HepG2 (cell line): ENCODE measurements around the gene L3MBTL1. TPM values are rescaled to one million over a fixed set of nuclear protein-coding genes. Genes with fewer than 3 reads are reported as not detected.

Experiments
- ATAC-seq: fragments of 200-7000 bp; cut with Tn5 transposase; 3 replicates; pipeline ENCODE4 v1.9.1; 2020; ENCODE audit warnings: mild to moderate bottlenecking, moderate library complexity
- BruUV-seq: library from RNA; stranded (reverse); fragments of 400-500 nt; replicated peaks from 2 replicates; lab custom pipeline; 2021; lab: Mats Ljungman, UMichigan
- CTCF ChIA-PET: fragments of 300-600 bp; formaldehyde crosslinking; extraction: SDS; loops from one replicate; lab custom pipeline; 2021; ENCODE audit warnings: low total read pairs, inconsistent platforms, low intra/inter-chr PET ratio; lab: Yijun Ruan, JAX
- POLR2A ChIA-PET: fragments of 350-600 bp; sonication (Branson Sonifier 250); formaldehyde crosslinking; loops from one replicate; lab custom pipeline; 2020; ENCODE audit warnings: antibody characterized with exemption, inconsistent platforms; lab: Yijun Ruan, JAX
- DNase-seq: peaks from one replicate; pipeline ENCODE4 v3.0.0-alpha.2; 2015; ENCODE audit warnings: low spot score
- FAIRE-seq: peaks from 3 replicates; lab custom pipeline; 2011; peaks lifted over from hg19 to GRCh38; lab: Jason Lieb, UNC
- H2AFZ ChIP-seq: one replicate; pipeline ENCODE4 v1.6.1; 2011; ENCODE audit warnings: low read length, inconsistent platforms
- H3K27ac ChIP-seq: fragments of 300-600 bp; 3 replicates; pipeline ENCODE4 v1.8.0; 2011; ENCODE audit warnings: mixed run types, mild to moderate bottlenecking, mixed read lengths, low read length, inconsistent platforms; ENCODE audit not compliant: insufficient read depth; ENCODE audit errors: extremely low read length
- H3K27me3 ChIP-seq, 2 experiments: fragments of 200-600 bp in 1 of 2; 2 replicates in 1 of 2; 3 replicates in 1 of 2; pipeline versions ENCODE4 v1.6.0 to v1.8.0; 2011; ENCODE audit warnings: low read length in 2 of 2, mild to moderate bottlenecking in 2 of 2, moderate library complexity in 2 of 2, inconsistent platforms in 1 of 2; ENCODE audit not compliant: insufficient read depth in 2 of 2, control insufficient read depth in 1 of 2
- H3K36me3 ChIP-seq, 2 experiments: fragments of 200-600 bp in 1 of 2; replicated peaks in 1 of 2; 2 replicates in 1 of 2; 3 replicates in 1 of 2; pipeline versions ENCODE4 v1.5.1 to v1.8.0; 2011; ENCODE audit warnings: low read length in 2 of 2, inconsistent platforms in 1 of 2; ENCODE audit not compliant: insufficient read depth in 2 of 2, control insufficient read depth in 1 of 2
- H3K4me1 ChIP-seq: 2 replicates; pipeline ENCODE4 v1.5.1; 2012; ENCODE audit warnings: low read length, inconsistent platforms; ENCODE audit not compliant: insufficient read depth
- H3K4me2 ChIP-seq: 2 replicates; pipeline ENCODE4 v1.6.0; 2011; ENCODE audit warnings: low read depth, low read length, inconsistent platforms
- H3K4me3 ChIP-seq, 3 experiments: fragments of 200-600 bp in 1 of 3; sonication (generic), shearing (Covaris generic) in 1 of 3; replicated peaks in 1 of 3; 2 replicates each; pipeline ENCODE4 v1.5.1; 2011 to 2016; ENCODE audit warnings: low read length in 3 of 3, inconsistent platforms in 2 of 3, low read depth in 2 of 3, mild to moderate bottlenecking in 2 of 3, control low read depth in 1 of 3, mixed read lengths in 1 of 3; ENCODE audit not compliant: insufficient read depth in 1 of 3
- H3K79me2 ChIP-seq: one replicate; pipeline ENCODE4 v1.6.1; 2011; ENCODE audit warnings: low read length, inconsistent platforms; ENCODE audit not compliant: insufficient read depth
- H3K9ac ChIP-seq: 2 replicates; pipeline ENCODE4 v1.6.0; 2011; ENCODE audit warnings: mild to moderate bottlenecking, low read depth, low read length, inconsistent platforms; ENCODE audit not compliant: insufficient read depth
- H3K9me3 ChIP-seq: 2 replicates; pipeline ENCODE4 v1.5.1; 2012; ENCODE audit warnings: mild to moderate bottlenecking, low read length
- H4K20me1 ChIP-seq: 2 replicates; pipeline ENCODE4 v1.6.0; 2011; ENCODE audit warnings: inconsistent platforms, mild to moderate bottlenecking, low read length, moderate library complexity; ENCODE audit not compliant: insufficient read depth
- ARNT ChIP-seq: fragments of 450-650 bp; IDR thresholded peaks from 2 replicates; pipeline ENCODE4 v1.6.1; 2017
- BCL3 ChIP-seq: sonication (generic); formaldehyde crosslinking; IDR thresholded peaks from 2 replicates; pipeline ENCODE4 v1.5.1; 2020; ENCODE audit warnings: mild to moderate bottlenecking, missing genetic modification reagents, moderate library complexity
- HHEX ChIP-seq: IDR thresholded peaks from 2 replicates; pipeline ENCODE4 v1.6.1; 2016; ENCODE audit warnings: control low read depth
- KIAA2018 ChIP-seq: sonication (generic); formaldehyde crosslinking; IDR thresholded peaks from 2 replicates; pipeline ENCODE4 v1.5.0; 2020; ENCODE audit warnings: mild to moderate bottlenecking, missing genetic modification reagents, borderline replicate concordance
- MEIS1 ChIP-seq: sonication (generic); formaldehyde crosslinking; IDR thresholded peaks from 2 replicates; pipeline ENCODE4 v1.9.0; 2021; ENCODE audit warnings: mild to moderate bottlenecking, missing genetic modification reagents, moderate library complexity, borderline replicate concordance
- MIER3 ChIP-seq: IDR thresholded peaks from 2 replicates; pipeline ENCODE4 v1.6.1; 2016; ENCODE audit warnings: missing compliant biosample characterization, borderline replicate concordance
- MTF1 ChIP-seq: sonication (generic); formaldehyde crosslinking; IDR thresholded peaks from 2 replicates; pipeline ENCODE4 v1.5.0; 2020; ENCODE audit warnings: missing genetic modification reagents
- NR2F1 ChIP-seq, 2 experiments: fragments of 450-650 bp in 1 of 2; formaldehyde crosslinking in 1 of 2; IDR thresholded peaks; 2 replicates each; pipeline versions ENCODE4 v1.5.0 to v1.6.1; 2016 to 2020; ENCODE audit warnings: mild to moderate bottlenecking in 1 of 2, missing compliant biosample characterization in 1 of 2, missing genetic modification reagents in 1 of 2, moderate library complexity in 1 of 2
- POLR2AphosphoS5 ChIP-seq: IDR thresholded peaks from 2 replicates; pipeline ENCODE4 v1.6.1; 2012; ENCODE audit warnings: low read depth, low read length
- PPARG ChIP-seq: conservative IDR thresholded peaks from 2 replicates; pipeline ENCODE4 v1.6.1; 2016; ENCODE audit warnings: missing biosample characterization, missing genetic modification reagents
- RBM22 ChIP-seq: fragments of 200-400 bp; formaldehyde crosslinking; optimal IDR thresholded peaks from 2 replicates; pipeline ENCODE3; 2017; ENCODE audit warnings: mild to moderate bottlenecking, low read length, moderate library complexity
- ZBTB3 ChIP-seq: sonication (generic); formaldehyde crosslinking; IDR thresholded peaks from 2 replicates; pipeline ENCODE4 v1.4.0; 2020; ENCODE audit warnings: low read depth, mild to moderate bottlenecking, moderate library complexity, missing genetic modification reagents, borderline replicate concordance
- ZFY ChIP-seq: sonication (generic); formaldehyde crosslinking; IDR thresholded peaks from 2 replicates; pipeline ENCODE4 v1.4.0; 2020; ENCODE audit warnings: missing genetic modification reagents
- ZNF263 ChIP-seq: sonication (generic); formaldehyde crosslinking; IDR thresholded peaks from 2 replicates; pipeline ENCODE4 v1.4.0; 2020; ENCODE audit warnings: missing genetic modification reagents
- ZNF552 ChIP-seq: sonication (generic); formaldehyde crosslinking; IDR thresholded peaks from 2 replicates; pipeline ENCODE4 v1.9.0; 2022; ENCODE audit warnings: missing genetic modification reagents, mild to moderate bottlenecking, borderline replicate concordance
- WGBS: methylation state at CpG from one replicate; pipeline ENCODE4 v1.1.6; 2017; ENCODE audit warnings: low lambda C conversion rate; 5-methylcytosine and 5-hydroxymethylcytosine counted together
- in situ Hi-C: cut with HindIII; loops from 2 replicates; pipeline ENCODE4 v1.10.0; 2017; ENCODE audit warnings: low pct_unique_long_range_greater_than_20kb; ENCODE audit not compliant: extremely low pct_ligation_motif_present
- intact Hi-C: fragments of 100-400 bp; cut with micrococcal nuclease; formaldehyde crosslinking; loops from one replicate; pipeline ENCODE4 v1.10.0; 2022; ENCODE audit not compliant: unreplicated experiment
- polyA plus RNA-seq, 8 experiments: library from polyadenylated mRNA; depleted of rRNA in 3 of 8; stranded (reverse) in 7 of 8; unstranded in 1 of 8; fragments of >200 nt; fragmentation: Illumina TruSeq in 4 of 8; extraction: Trizol in 4 of 8; gene quantifications; 2 replicates each; pipeline versions ENCODE4 v1.2.1 to v1.2.3, GENCODE V29; 2011 to 2016; ENCODE audit warnings: low read depth in 4 of 8, missing spikeins in 1 of 8, mixed read lengths in 1 of 8; ENCODE audit not compliant: insufficient read depth in 1 of 8
- total RNA-seq, 5 experiments: library from RNA; depleted of rRNA; stranded (reverse); fragments of >200 nt; fragmentation: Illumina TruSeq; extraction: Trizol; gene quantifications; 2 replicates each; pipeline ENCODE4 v1.2.3, GENCODE V29; 2016; ENCODE audit warnings: low read depth in 1 of 5

Gene L3MBTL1
- total and polyA plus RNA-seq, 2 of the 13 experiments (the other 11 are each of a cell fraction or from before 2014, with no cell fraction given) = 9.0 to 17.8 TPM

GRCh38 chr20:43467589-43467988 is 39.9 kb upstream of the L3MBTL1 start:
- no peak for DNase-seq
- H3K9me3 ChIP-seq = no peaks in the 10 kb centered on the region
- H3K9ac ChIP-seq = no peak overlapping the region
- intact Hi-C loops (no loop called here), in situ Hi-C loops (no loop called here)
- no peak overlapping the region for H3K27ac ChIP-seq
- ATAC-seq = peak; percentile 0; the same call in 2 of the 3 replicates
- 98% methylated on average over 1 of the region's 1 CpG for WGBS
- H3K27me3 ChIP-seq = no peaks in the 10 kb centered on the region
- POLR2A ChIA-PET = interaction anchor here (2.5 kb wide), 1 partner anchor 11 kb away, joined by 40 read pairs; the partner anchor contains the start of gene SRSF6
- no peak overlapping the region for H2AFZ ChIP-seq
- no peak overlapping the region for H3K4me3 ChIP-seq
- H4K20me1 ChIP-seq = peaks cover 29% of the 10 kb centered on the region
- no TSS peak for BruUV-seq
- H3K4me1 ChIP-seq = peaks cover 8% of the 10 kb centered on the region; the same call in 1 of the 2 replicates
- CTCF ChIA-PET = no interaction called here
- FAIRE-seq = no peak
- peaks cover 9% of the 10 kb centered on the region for H3K79me2 ChIP-seq
- no peak overlapping the region for H3K4me2 ChIP-seq
- H3K36me3 ChIP-seq = peaks cover 7 to 44% of the 10 kb centered on the region in 2 experiments
- TF ChIP-seq KIAA2018 (CRISPR knock-in tag) (no peak), MIER3 (CRISPR knock-in tag) (no peak), HHEX (CRISPR knock-in tag) (no peak), ARNT (no peak), NR2F1 (CRISPR knock-in tag; IDR thresholded peaks at IDR 0.05) (0 out of 4 replicates have a peak, but pooled peaks of 1 of the 2 experiments have one; percentile 10), MEIS1 (CRISPR knock-in tag) (no peak), POLR2AphosphoS5 (peak; percentile 54), ZNF552 (CRISPR knock-in tag) (no peak), BCL3 (CRISPR knock-in tag) (no peak), RBM22 (peak; percentile 73), ZNF263 (CRISPR knock-in tag) (no peak), PPARG (CRISPR knock-in tag) (no peak), ZFY (CRISPR knock-in tag) (no peak), MTF1 (CRISPR knock-in tag) (no peak), ZBTB3 (CRISPR knock-in tag) (no peak)
